Non-pigmented ciliary epithelial cell (primary cell): ENCODE measurements around the gene LZTS2.
"Not testable (repeated sequence)": the region's sequence is repeated elsewhere in the genome, so short reads cannot be mapped to it uniquely, and the experiment has no call there.

Source experiments
- DNase-seq: peaks from one replicate; pipeline ENCODE4 v3.0.0-alpha.2; 2010; ENCODE audit warnings: low read depth

Gene LZTS2

GRCh38 chr10:101033276-101033675 is 33.7 kb downstream of the LZTS2 start:
- DNase-seq = no peak

GRCh38 chr10:101034404-101034803 is 34.8 kb downstream of the LZTS2 start:
- not testable (repeated sequence) for DNase-seq

DNA sequence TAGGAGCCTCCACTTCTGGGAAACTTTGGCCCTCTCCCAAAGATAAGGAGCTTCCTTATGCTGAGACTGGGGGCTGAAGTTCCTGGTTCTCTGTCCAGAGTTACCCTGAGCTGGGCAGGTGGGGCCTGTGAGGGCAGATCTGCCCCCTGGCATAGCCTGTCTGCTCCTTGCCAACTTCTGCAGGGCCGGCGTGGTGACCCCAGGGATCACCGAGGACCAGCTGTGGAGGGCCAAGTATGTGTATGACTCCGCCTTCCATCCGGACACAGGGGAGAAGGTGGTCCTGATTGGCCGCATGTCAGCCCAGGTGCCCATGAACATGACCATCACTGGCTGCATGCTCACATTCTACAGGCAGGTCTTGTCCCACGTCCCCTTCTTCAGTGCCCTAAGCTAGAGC is 35.7 kb downstream of the LZTS2 start:
- no peak for DNase-seq

- DNase-seq = no peak
Observed at GRCh38 chr10:101035916-101036702, 36.5 kb downstream of the LZTS2 start.

DNA sequence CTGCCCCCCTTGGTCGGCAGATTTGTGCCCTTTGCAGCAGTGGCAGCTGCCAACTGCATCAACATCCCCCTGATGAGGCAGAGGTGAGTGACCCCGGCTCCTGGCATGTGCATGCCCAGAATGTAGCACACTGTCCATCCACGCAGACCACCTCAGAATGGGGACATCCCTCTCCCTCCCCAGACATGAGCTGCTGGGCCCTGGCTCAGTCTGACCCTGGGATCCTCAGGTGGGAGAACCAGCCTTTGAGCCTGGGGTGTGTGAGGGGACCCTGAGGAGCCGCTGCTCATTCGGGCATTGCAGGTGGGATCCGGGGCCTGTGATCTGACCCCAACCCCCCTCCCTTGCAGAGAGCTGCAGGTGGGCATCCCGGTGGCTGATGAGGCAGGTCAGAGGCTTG is 37.1 kb downstream of the LZTS2 start:
- DNase-seq = no peak

DNA sequence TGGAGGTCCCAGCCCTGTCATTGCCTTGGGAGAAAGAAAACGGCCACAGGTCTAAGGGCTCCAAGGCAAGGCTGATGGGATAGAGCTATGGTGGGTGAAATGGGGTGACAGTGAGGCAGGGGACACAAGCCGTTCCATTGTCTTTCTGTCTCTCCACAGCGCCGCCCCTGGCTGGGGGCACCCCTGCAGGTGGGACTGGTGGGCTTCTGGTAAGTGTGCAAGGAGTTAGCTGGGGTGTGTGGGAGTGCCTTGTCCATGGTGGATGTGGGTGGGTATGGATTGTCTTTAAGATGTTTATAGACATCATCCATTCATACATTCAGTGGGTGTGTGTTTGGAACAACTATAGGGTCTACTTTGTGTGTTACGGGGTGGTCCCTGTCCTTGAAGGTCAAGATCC is 38.9 kb downstream of the LZTS2 start:
- DNase-seq = no peak

DNA sequence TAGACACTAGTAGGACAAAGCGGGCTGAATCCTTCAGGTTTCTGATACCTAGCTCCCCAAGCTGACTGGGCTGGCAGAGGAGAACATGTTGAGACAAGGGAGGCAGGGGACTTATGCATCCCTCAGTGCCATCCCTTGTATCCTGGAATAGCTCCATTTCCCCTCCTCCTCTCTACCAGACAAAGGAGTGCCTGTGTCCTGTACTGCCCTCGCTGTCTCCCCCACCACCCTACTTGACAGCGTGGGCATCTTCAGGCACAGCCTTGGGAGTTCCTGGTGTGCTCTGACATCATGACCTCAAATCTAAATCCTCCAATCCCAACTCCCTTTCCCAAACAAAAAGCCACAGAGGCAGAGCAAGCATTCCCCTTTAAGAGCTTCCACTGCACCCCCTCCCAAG is 40.5 kb downstream of the LZTS2 start:
- DNase-seq = no peak

- DNase-seq = no peak
Observed at GRCh38 chr10:101040851-101041250, 41.2 kb downstream of the LZTS2 start.

DNA sequence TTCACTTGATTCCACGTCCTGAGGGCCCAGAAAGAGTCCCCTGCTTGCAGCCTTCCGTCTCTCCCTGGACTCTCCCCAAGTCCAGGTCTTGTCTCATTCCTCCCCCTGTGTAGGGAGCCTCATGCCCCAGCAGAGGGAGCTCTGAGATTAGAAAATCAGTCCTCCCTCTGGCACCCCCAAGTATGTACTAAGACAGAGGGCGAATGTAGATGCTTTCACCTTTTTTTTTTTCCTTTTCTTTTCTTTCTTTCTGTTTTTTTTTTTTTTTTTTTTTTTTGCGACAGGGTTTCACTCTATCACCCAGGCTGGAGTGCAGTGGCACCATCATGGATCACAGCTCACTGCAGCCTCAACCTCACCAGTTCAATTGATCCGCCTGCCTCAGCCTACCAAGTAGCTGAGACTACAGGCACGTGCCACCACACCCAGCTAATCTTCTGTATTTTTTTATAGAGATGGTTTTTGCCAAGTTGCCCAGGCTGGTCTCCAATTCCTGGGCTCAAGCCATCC is 41.7 kb downstream of the LZTS2 start:
- no peak for DNase-seq

GRCh38 chr10:101042118-101042517 is 42.5 kb downstream of the LZTS2 start:
- DNase-seq = no peak

DNA sequence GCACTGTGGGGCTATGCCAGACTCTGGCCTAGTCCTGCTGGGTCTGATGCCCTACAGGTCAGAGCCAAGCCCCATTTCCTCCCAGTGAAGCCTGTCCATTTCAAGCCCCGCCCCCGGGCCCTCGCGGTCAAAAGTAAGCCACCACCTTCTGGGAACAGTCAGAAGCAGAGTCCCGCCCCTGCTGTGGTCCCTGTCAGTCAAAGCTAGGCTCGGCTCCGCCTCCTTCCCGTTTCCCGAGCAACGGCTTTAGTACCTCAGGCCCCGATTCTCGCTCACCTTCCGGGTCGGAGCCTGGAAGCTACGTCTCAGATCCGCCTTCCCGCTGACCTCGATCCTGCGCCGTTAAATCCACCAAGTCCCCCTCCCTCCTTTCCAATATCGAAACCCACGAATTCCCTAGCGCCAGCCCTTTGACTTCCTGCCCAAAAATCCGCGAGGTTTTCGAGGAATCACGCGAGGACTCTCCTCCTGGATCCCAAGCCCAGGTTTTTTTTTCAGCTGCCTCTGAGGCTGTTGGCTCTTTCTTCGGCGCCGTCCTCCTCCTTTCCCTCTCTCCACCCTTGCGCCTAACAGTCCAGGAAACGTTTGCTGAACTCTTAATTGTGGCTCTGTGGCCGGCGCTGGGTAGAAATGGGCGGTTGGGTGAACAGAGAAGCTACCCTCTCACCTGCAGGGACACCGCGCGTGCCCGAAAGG is 43.2 kb downstream of the LZTS2 start:
- DNase-seq = peak; percentile 65

- DNase-seq = no peak
Observed at GRCh38 chr10:101043363-101043707, 43.7 kb downstream of the LZTS2 start.

GRCh38 chr10:101044117-101044516 is 44.5 kb downstream of the LZTS2 start:
- DNase-seq = no peak

GRCh38 chr10:101046332-101047238 is 47.0 kb downstream of the LZTS2 start:
- DNase-seq = no peak

DNA sequence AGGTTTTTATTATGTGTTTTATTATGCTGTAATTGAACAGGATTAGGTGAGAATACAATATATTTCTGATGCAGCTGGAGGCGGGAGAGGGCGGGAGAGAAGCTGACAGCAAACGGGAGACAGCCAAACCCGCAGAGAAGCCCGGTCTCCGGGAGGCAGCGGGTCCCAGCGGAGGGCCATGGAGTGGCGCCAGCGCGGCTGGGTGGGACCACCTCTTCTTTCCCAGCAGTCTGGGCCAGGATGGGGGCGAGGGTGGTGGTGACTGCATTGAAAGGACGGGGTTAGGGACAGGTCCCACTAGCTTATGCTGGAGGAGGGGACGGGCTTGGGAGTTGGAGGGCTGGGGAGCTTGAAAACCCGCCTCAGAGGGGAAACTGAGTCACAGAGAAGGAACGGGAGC is 47.7 kb downstream of the LZTS2 start:
- DNase-seq = no peak

GRCh38 chr10:101047961-101048892 is 48.6 kb downstream of the LZTS2 start:
- DNase-seq = no peak

DNA sequence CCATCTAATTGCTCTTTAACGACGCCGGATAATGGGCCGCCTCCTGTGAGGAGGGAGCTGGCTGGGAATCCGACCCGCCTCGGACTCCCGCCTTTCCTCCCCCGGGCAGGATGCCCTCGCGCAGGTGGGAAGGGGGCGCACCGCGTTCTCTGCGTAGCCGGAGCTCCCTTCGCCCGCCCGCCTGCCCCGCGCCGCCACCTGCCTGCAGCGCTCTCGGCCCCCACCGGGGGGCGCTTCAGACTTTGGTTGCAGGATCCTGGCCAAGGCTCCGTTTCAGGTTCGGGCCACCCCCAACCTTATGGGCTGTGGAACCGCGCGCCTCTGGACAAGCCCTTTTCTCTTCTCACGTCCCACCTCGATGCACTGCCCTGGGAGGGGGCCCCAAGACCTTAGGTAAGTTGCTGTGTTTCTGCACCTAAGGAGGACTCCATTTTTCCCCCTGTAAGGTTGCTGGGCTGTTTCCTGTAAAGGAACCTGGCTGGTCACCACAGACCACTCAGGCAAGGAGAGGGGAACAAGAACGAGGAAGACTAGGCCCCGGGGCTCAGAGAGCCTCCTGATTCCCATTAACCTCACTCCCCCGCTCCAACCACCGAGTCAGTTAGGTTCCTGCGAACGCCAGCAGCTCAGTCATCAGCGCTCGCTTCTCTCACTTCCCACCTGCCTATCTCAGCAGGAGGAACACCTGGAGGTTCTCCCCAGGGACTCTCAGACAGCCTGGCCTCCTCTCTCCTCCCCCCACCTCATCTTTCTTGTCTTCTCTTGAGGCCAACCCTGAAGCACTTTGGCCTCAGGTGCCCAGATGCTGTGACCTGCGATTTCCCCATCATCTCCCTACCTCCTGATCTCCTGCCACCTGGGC is 50.8 kb downstream of the LZTS2 start:
- DNase-seq = no peak

DNA sequence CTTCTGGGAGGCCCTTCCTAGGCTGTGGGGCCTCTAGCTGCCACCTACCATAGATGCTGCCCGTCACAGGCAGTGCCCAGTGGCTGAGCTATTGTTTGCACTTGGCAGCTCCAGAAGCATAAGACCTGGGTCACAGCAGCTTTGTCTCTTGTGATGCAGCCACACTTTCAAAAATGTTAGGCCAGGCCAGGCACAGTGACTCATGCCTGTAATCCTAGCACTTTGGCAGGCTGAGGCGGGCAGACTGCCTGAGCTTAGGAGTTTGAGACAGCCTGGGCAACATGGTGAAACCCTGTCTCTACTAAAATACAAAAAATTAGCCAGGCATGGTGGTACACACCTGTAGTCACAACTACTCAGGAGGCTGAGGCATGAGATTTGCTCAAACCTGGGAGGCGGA is 52.7 kb downstream of the LZTS2 start:
- DNase-seq = no peak

DNA sequence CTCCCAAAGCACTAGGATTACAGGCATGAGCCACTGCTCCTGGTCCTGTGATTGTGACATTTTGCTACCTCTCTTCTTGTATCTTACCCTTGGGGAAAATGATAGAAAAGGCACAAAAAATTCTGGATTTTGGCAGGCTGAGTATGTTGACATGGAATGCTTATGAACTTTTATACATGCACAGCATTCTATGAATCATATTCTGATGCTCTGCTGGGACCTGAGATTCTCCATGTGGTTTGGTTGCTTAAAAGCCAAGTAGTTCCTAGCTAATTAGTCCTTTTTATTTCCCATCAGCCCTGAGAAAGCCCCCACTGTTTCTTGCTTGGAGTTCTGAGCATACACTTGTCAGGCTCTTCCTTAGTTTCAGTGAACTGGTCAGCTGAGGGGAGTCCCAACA is 53.9 kb downstream of the LZTS2 start:
- DNase-seq = no peak

GRCh38 chr10:101054351-101054750 is 54.7 kb downstream of the LZTS2 start:
- DNase-seq = no peak
